Sigmoid colon (tissue), 7 donors: ENCODE results near the gene SERPINA12. TPM values are rescaled to one million over a fixed set of nuclear protein-coding genes. Genes with fewer than 3 reads are reported as not detected.

Source experiments
- DNase-seq: peaks from one replicate; pipeline ENCODE4 v3.0.0-alpha.2; 2019
- H3K27ac ChIP-seq, 4 donors: fragments of 200-600 bp; sonication (generic); one replicate each; pipeline ENCODE4 v1.5.1; 2016 to 2019; ENCODE audit warnings: mild to moderate bottlenecking in 1 of 4
- H3K27me3 ChIP-seq, 3 donors: fragments of 200-600 bp; sonication (generic); one replicate each; pipeline ENCODE4 v1.5.1; 2019; ENCODE audit warnings: mild to moderate bottlenecking in 1 of 3
- H3K36me3 ChIP-seq, 4 donors: fragments of 200-600 bp; sonication (generic); one replicate each; pipeline ENCODE4 v1.5.1; 2016 to 2019
- H3K4me1 ChIP-seq, 4 donors: fragments of 200-600 bp; sonication (generic); one replicate each; pipeline ENCODE4 v1.5.1; 2017 to 2019
- H3K4me3 ChIP-seq, 4 donors: fragments of 200-600 bp; sonication (generic); one replicate each; pipeline ENCODE4 v1.5.1; 2017 to 2019; ENCODE audit warnings: mild to moderate bottlenecking in 2 of 4, moderate library complexity in 1 of 4
- H3K9me3 ChIP-seq, 4 donors: fragments of 200-600 bp in 3 of 4; sonication (generic) in 3 of 4; one replicate each; pipeline versions ENCODE4 v1.5.1 to v1.6.1; 2013 to 2019
- EP300 ChIP-seq, 4 donors: sonication (generic); formaldehyde crosslinking; IDR thresholded peaks; one replicate each; pipeline ENCODE4 v1.6.1; 2017; ENCODE audit warnings: antibody characterized with exemption in 4 of 4
- POLR2A ChIP-seq, 2 donors: fragments of 450-650 bp; IDR thresholded peaks; one replicate each; pipeline ENCODE4 v1.6.1; 2016; ENCODE audit warnings: antibody characterized with exemption in 2 of 2, mild to moderate bottlenecking in 2 of 2, moderate library complexity in 2 of 2
- POLR2AphosphoS5 ChIP-seq, 4 donors: sonication (generic); formaldehyde crosslinking; IDR thresholded peaks; one replicate each; pipeline ENCODE4 v1.6.1; 2017; ENCODE audit warnings: antibody characterized with exemption in 4 of 4
- WGBS, 2 donors: extraction: QIAGEN DNeasy Blood & Tissue Kit; methylation state at CpG; one replicate each; pipeline ENCODE4 v1.1.7; 2013; 5-methylcytosine and 5-hydroxymethylcytosine counted together
- intact Hi-C: fragments of 100-400 bp; cut with DNase I; formaldehyde crosslinking; loops from one replicate; pipeline ENCODE4 v1.15.1; 2023
- polyA plus RNA-seq, 3 donors: library from polyadenylated mRNA; stranded (reverse); fragments of 200-250 nt; gene quantifications; one replicate each; pipeline ENCODE4 v1.2.3, GENCODE V29; 2013
- total RNA-seq, 4 donors: library from RNA; depleted of rRNA; stranded (reverse); fragments of >200 nt; gene quantifications; one replicate each; pipeline ENCODE4 v1.1.0, GENCODE V29; 2016
- TF ChIP-seq, protein P1 (sequence below), 4 experiments: fragments of 450-650 bp in 3 of 4; fragments of 200-600 bp in 1 of 4; IDR thresholded peaks; one replicate each; pipeline ENCODE4 v1.5.1; 2016 to 2019; ENCODE audit warnings: antibody characterized with exemption in 4 of 4, mild to moderate bottlenecking in 3 of 4, moderate library complexity in 2 of 4
- donor health status: healthy with polysubstance abuse.
- donor health status: Bipolar disorder and iron deficiency.
- donor health status: healthy.

The SERPINA12 gene
- total and polyA plus RNA-seq, 7 donors = not detected

DNA sequence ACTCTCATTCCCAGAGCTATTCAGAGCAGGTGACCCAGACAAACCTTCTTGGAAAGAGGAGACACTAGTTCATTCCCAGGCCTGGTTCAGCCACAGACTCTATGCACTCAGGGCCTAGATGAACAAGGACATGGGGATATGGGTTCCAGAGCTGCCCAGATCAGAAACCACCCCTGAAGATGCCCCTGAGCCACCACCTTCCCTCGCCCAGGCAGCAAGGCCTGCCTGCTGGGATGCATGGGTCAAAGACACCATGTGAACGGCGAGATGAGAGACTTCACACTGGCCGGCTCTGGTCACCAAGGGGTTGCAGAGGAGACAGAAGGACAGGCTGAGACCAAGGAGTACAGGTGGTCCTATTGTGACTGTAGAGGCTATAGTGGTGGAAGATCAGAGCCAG lies 4.1 kb downstream of the SERPINA12 start:
- peaks cover 0 to 6% (median 0%) of the 10 kb centered on the region in 3 donors for H3K27me3 ChIP-seq
- no peaks in the 10 kb centered on the region for H3K9me3 ChIP-seq
- 93 to 96% methylated on average over 4 of the region's 4 CpGs for WGBS, 2 donors
- TF ChIP-seq POLR2A (IDR thresholded peaks at IDR 0.05) = no peak
- TF ChIP-seq, protein P1, sequence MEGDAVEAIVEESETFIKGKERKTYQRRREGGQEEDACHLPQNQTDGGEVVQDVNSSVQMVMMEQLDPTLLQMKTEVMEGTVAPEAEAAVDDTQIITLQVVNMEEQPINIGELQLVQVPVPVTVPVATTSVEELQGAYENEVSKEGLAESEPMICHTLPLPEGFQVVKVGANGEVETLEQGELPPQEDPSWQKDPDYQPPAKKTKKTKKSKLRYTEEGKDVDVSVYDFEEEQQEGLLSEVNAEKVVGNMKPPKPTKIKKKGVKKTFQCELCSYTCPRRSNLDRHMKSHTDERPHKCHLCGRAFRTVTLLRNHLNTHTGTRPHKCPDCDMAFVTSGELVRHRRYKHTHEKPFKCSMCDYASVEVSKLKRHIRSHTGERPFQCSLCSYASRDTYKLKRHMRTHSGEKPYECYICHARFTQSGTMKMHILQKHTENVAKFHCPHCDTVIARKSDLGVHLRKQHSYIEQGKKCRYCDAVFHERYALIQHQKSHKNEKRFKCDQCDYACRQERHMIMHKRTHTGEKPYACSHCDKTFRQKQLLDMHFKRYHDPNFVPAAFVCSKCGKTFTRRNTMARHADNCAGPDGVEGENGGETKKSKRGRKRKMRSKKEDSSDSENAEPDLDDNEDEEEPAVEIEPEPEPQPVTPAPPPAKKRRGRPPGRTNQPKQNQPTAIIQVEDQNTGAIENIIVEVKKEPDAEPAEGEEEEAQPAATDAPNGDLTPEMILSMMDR (IDR thresholded peaks at IDR 0.05) = no peak
- no peak for TF ChIP-seq EP300 (IDR thresholded peaks at IDR 0.05)
- no peak for TF ChIP-seq POLR2AphosphoS5 (IDR thresholded peaks at IDR 0.05)
- intact Hi-C loops = no loop called here
- DNase-seq = no peak
- no peak overlapping the region for H3K27ac ChIP-seq
- no peak overlapping the region for H3K4me3 ChIP-seq
- no peaks in the 10 kb centered on the region for H3K4me1 ChIP-seq
- no peaks in the 10 kb centered on the region for H3K36me3 ChIP-seq

DNA sequence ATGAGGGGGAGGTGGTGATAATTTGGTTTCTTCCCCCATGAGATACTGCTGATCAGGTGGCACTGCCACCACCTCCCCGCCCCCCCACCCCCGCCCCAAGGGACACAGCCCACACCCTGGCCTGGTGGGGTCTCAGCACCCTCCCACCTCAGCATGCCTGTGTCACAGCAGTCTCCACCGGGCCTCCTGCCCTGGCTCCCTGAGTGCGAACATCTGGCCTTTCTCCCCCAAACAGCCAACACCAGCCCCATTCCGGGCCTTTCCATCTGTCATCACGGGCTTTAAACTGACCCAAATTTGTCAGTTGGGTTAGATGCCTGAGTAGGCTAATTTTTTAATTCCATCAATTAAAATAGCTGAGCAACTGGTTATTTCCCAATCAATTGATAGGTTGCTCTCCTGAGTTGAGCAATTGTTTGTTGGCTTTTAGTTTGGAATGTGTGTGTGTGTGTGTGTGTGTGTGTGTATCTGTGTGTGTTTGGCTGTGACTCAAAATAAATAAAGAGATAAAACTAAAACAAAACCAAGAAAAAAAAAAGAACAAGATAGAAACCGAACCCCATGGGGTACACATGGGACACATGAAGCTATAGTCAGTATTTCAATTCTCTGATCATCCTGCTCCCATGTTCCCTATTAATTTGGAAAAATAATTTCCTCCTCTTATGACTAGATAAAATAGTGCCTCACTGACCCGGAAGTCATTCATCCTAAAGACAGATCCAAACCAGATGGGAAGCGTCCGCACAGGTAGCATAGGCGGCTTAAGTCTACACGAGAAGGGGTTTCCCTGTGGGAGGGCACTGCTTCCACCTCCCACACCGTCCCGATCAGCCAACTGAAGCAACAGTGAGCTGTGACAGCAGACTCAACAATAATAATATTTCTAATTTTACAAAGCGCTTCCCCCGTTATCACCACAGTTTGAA lies 7.4 kb downstream of the SERPINA12 start:
- 79 to 81% methylated on average over 15 to 16 of the region's 16 CpGs for WGBS, 2 donors
- H3K27me3 ChIP-seq = peaks cover 0 to 6% (median 0%) of the 10 kb centered on the region in 3 donors

DNA sequence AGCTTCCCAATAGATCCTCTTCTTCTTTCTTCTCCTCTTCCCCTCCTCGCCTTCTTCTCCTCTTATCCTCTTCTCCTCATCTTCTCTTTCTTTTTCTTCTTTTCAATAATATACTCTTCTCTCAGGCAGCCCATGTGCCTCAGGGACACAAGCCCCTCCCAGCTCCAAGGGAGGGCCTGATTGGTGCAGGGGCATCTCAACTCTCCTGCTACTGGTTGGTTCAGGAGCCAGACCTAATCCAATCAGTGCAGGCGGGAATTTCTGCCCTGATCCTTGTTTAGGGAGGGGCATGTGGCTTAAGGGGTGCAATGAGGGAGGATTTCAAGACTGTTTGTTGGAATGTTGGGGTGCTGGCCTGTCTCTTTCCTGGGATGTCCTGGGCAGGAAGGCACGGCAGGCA lies 9.0 kb downstream of the SERPINA12 start:
- 78 to 83% methylated on average over 3 of the region's 3 CpGs for WGBS, 2 donors
- Histone ChIP-seq H3K4me3 (no peak overlapping the region), H3K27me3 (peaks cover 0 to 6% (median 0%) of the 10 kb centered on the region in 3 donors), H3K9me3 (no peaks in the 10 kb centered on the region), H3K27ac (no peak overlapping the region), H3K4me1 (no peaks in the 10 kb centered on the region), H3K36me3 (no peaks in the 10 kb centered on the region)
- no peak for TF ChIP-seq POLR2A (IDR thresholded peaks at IDR 0.05)
- TF ChIP-seq, protein P1 (IDR thresholded peaks at IDR 0.05) = no peak
- TF ChIP-seq POLR2AphosphoS5 (IDR thresholded peaks at IDR 0.05) = no peak
- no peak for TF ChIP-seq EP300 (IDR thresholded peaks at IDR 0.05)
- intact Hi-C loops = no loop called here
- DNase-seq = no peak

More for the DNA sequence above, 7.4 kb downstream of the SERPINA12 start:
- no peaks in the 10 kb centered on the region for H3K9me3 ChIP-seq
- H3K36me3 ChIP-seq = no peaks in the 10 kb centered on the region
- TF ChIP-seq POLR2A (IDR thresholded peaks at IDR 0.05) (no peak), EP300 (IDR thresholded peaks at IDR 0.05) (no peak), POLR2AphosphoS5 (IDR thresholded peaks at IDR 0.05) (no peak)
- TF ChIP-seq, protein P1 (IDR thresholded peaks at IDR 0.05) = no peak
- DNase-seq = no peak
- H3K27ac ChIP-seq = no peak overlapping the region
- H3K4me1 ChIP-seq = no peaks in the 10 kb centered on the region
- intact Hi-C loops = no loop called here
- H3K4me3 ChIP-seq = no peak overlapping the region

DNA sequence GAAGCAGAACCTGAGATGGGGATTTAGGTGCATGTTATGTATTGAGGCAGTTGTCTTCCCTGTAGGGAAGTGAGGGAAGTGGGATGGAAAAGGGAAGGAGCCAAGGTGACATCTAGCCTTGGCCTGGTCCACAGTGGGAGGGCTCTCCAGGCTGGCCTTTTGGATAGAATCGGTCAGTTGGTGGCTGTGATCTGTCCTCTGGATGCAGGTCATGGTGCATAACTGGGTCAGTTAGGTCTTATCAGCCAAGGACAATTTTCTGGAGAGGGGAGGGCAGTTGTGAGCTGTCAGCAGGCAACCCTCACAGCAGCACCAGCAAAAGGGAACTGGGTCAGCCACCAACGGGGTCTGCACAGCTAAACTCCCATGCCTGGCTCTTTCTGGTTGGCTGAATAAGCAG lies 9.6 kb downstream of the SERPINA12 start:
- H3K27ac ChIP-seq = no peak overlapping the region
- WGBS, 2 donors = 68 to 79% methylated on average over 2 of the region's 2 CpGs
- no peaks in the 10 kb centered on the region for H3K4me1 ChIP-seq
- H3K36me3 ChIP-seq = no peaks in the 10 kb centered on the region
- H3K4me3 ChIP-seq = no peak overlapping the region
- TF ChIP-seq, protein P1 (IDR thresholded peaks at IDR 0.05) = no peak
- no peak for TF ChIP-seq EP300 (IDR thresholded peaks at IDR 0.05)
- no peak for TF ChIP-seq POLR2A (IDR thresholded peaks at IDR 0.05)
- no peak for TF ChIP-seq POLR2AphosphoS5 (IDR thresholded peaks at IDR 0.05)
- DNase-seq = no peak
- peaks cover 0 to 6% (median 0%) of the 10 kb centered on the region in 3 donors for H3K27me3 ChIP-seq
- intact Hi-C loops = no loop called here
- no peaks in the 10 kb centered on the region for H3K9me3 ChIP-seq
